HG03457 (cell line): Measurements from ENCODE around the gene PCBP3.
"Not testable (repeated sequence)": the region's sequence is repeated elsewhere in the genome, so short reads cannot be mapped to it uniquely, and the experiment has no call there.

ENCODE experiments used
- ATAC-seq: cut with Tn5 transposase; IDR thresholded peaks from one replicate; pipeline ENCODE4 v1.9.1; 2021; ENCODE audit warnings: moderate number of reproducible peaks; ENCODE audit not compliant: unreplicated experiment

The PCBP3 gene

GRCh38 chr21:45823100-45823681, 179.7 kb downstream of the PCBP3 start:
- no peak for ATAC-seq

- ATAC-seq: no peak
Observed at GRCh38 chr21:45824546-45825215, 181.2 kb downstream of the PCBP3 start.

GRCh38 chr21:45825219-45825618, 181.7 kb downstream of the PCBP3 start:
- no peak for ATAC-seq

GRCh38 chr21:45826676-45827301, 183.3 kb downstream of the PCBP3 start:
- no peak for ATAC-seq

- no peak for ATAC-seq
Observed at GRCh38 chr21:45827302-45827692, 183.8 kb downstream of the PCBP3 start.

GRCh38 chr21:45827881-45828579, 184.5 kb downstream of the PCBP3 start:
- ATAC-seq: no peak

- ATAC-seq: no peak
Observed at GRCh38 chr21:45828580-45829570, 185.3 kb downstream of the PCBP3 start.

- ATAC-seq: no peak
Observed at GRCh38 chr21:45829668-45830067, 186.1 kb downstream of the PCBP3 start.

GRCh38 chr21:45830221-45830640, 186.7 kb downstream of the PCBP3 start:
- ATAC-seq: no peak

- ATAC-seq: no peak
Observed at GRCh38 chr21:45830720-45831366, 187.3 kb downstream of the PCBP3 start.

- no peak for ATAC-seq
Observed at GRCh38 chr21:45831991-45832740, 188.6 kb downstream of the PCBP3 start.

GRCh38 chr21:45832741-45833235, 189.3 kb downstream of the PCBP3 start:
- not testable (repeated sequence) for ATAC-seq

GRCh38 chr21:45833414-45833813, 189.9 kb downstream of the PCBP3 start:
- no peak for ATAC-seq

- ATAC-seq: no peak
Observed at GRCh38 chr21:45834026-45834715, 190.6 kb downstream of the PCBP3 start.

GRCh38 chr21:45834821-45835293, 191.3 kb downstream of the PCBP3 start:
- ATAC-seq: no peak

- ATAC-seq: no peak
Observed at GRCh38 chr21:45835301-45836267, 192.1 kb downstream of the PCBP3 start.

GRCh38 chr21:45836268-45836655, 192.7 kb downstream of the PCBP3 start:
- ATAC-seq: no peak
